HCT116 (cell line): ENCODE data around the gene FAM32A. TPM values are rescaled to one million over a fixed set of nuclear protein-coding genes. Genes with fewer than 3 reads are reported as not detected.

Source experiments
- ATAC-seq: fragments of 200-7000 bp; cut with Tn5 transposase; 2 replicates; pipeline ENCODE4 v1.9.1; 2020; ENCODE audit warnings: mild to moderate bottlenecking, moderate library complexity
- BruUV-seq: library from RNA; stranded (reverse); fragments of 400-500 nt; replicated peaks from 2 replicates; lab custom pipeline; 2021; lab: Mats Ljungman, UMichigan
- CTCF ChIA-PET: fragments of 300-600 bp; sonication (Branson Sonifier 250); formaldehyde crosslinking; loops from one replicate; lab custom pipeline; 2021; ENCODE audit warnings: antibody characterized with exemption; lab: Charles Lee
- POLR2A ChIA-PET: fragments of 300-600, 350-600 bp; sonication (Branson Sonifier 250); formaldehyde crosslinking; loops from one replicate; lab custom pipeline; 2021; ENCODE audit warnings: antibody characterized with exemption; lab: Charles Lee
- RAD21 ChIA-PET, 2 experiments: fragments of 300-600 bp; sonication (Branson Sonifier 250); formaldehyde crosslinking; loops; one replicate each; lab custom pipeline; 2023; ENCODE audit warnings: low total read pairs in 2 of 2; ENCODE audit not compliant: uncharacterized antibody in 2 of 2, unreplicated experiment in 2 of 2, low non-redundant PET in 1 of 2; lab: Charles Lee
- DNase-seq: peaks from one replicate; pipeline ENCODE4 v3.0.0-alpha.2; 2010; ENCODE audit warnings: low read depth, low spot score
- H2AFZ ChIP-seq: fragments of 200-600 bp; shearing (Covaris generic), sonication (generic); 2 replicates; pipeline ENCODE4 v1.6.1; 2017; ENCODE audit warnings: low read depth, mixed run types, mixed read lengths, antibody characterized with exemption, low read length; ENCODE audit not compliant: poor library complexity, severe bottlenecking
- H3K27ac ChIP-seq: 2 replicates; pipeline ENCODE4 v1.5.1; 2012; ENCODE audit warnings: low read depth, low read length
- H3K27me3 ChIP-seq: fragments of 200-600 bp; sonication (generic); 2 replicates; pipeline ENCODE4 v1.6.1; 2016; ENCODE audit warnings: mixed run types, low read length, mixed read lengths; ENCODE audit not compliant: insufficient read depth
- H3K36me3 ChIP-seq, 2 experiments: fragments of 200-500 bp in 1 of 2; fragments of 200-600 bp in 1 of 2; sonication (Bioruptor generic) in 1 of 2; sonication (generic) in 1 of 2; 2 replicates each; pipeline versions ENCODE4 v1.5.1 to v1.6.1; 2014 to 2016; ENCODE audit warnings: low read length in 2 of 2, inconsistent platforms in 1 of 2, mixed read lengths in 1 of 2, mixed run types in 1 of 2; ENCODE audit not compliant: insufficient read depth in 2 of 2, control insufficient read depth in 1 of 2
- H3K4me1 ChIP-seq, 2 experiments: fragments of 200-600 bp in 1 of 2; sonication (generic) in 1 of 2; 2 replicates each; pipeline versions ENCODE4 v1.5.1 to v1.6.1; 2012 to 2017; ENCODE audit warnings: low read length in 2 of 2, inconsistent platforms in 1 of 2, mild to moderate bottlenecking in 1 of 2, mixed read lengths in 1 of 2, mixed run types in 1 of 2, moderate library complexity in 1 of 2; ENCODE audit not compliant: insufficient read depth in 2 of 2, control insufficient read depth in 1 of 2
- H3K4me2 ChIP-seq: fragments of 200-600 bp; sonication (generic); 2 replicates; pipeline ENCODE4 v1.6.1; 2017; ENCODE audit warnings: mixed run types, low read length, mixed read lengths
- H3K4me3 ChIP-seq, 2 experiments: fragments of 200-600 bp in 1 of 2; sonication (generic) in 1 of 2; replicated peaks in 1 of 2; 2 replicates each; pipeline ENCODE4 v1.5.1; 2011 to 2016; ENCODE audit warnings: low read length in 2 of 2, control low read depth in 1 of 2, low read depth in 1 of 2, mild to moderate bottlenecking in 1 of 2, mixed read lengths in 1 of 2, mixed run types in 1 of 2
- H3K79me2 ChIP-seq: fragments of 200-600 bp; sonication (generic); 2 replicates; pipeline ENCODE4 v1.6.1; 2017; ENCODE audit warnings: mild to moderate bottlenecking, mixed run types, low read length, moderate library complexity, mixed read lengths; ENCODE audit not compliant: insufficient read depth
- H3K9ac ChIP-seq: fragments of 200-600 bp; sonication (generic); 2 replicates; pipeline ENCODE4 v1.6.1; 2016; ENCODE audit warnings: low read length, mixed read lengths
- H3K9me2 ChIP-seq: fragments of 200-600 bp; sonication (generic), shearing (Covaris generic); 2 replicates; pipeline ENCODE4 v1.6.1; 2017; ENCODE audit warnings: mixed run types, mild to moderate bottlenecking, moderate library complexity; ENCODE audit not compliant: insufficient read depth
- H3K9me3 ChIP-seq, 2 experiments: fragments of 200-500 bp in 1 of 2; fragments of 200-600 bp in 1 of 2; sonication (Bioruptor generic) in 1 of 2; sonication (generic) in 1 of 2; 2 replicates each; pipeline ENCODE4 v1.6.1; 2014 to 2017; ENCODE audit warnings: low read length in 2 of 2, mixed read lengths in 2 of 2, inconsistent platforms in 1 of 2, low read depth in 1 of 2, mild to moderate bottlenecking in 1 of 2, mixed run types in 1 of 2, moderate library complexity in 1 of 2; ENCODE audit not compliant: control insufficient read depth in 1 of 2, insufficient read depth in 1 of 2
- H4K20me1 ChIP-seq: fragments of 200-600 bp; sonication (generic), shearing (Covaris generic); 2 replicates; pipeline ENCODE4 v1.6.1; 2017; ENCODE audit warnings: mixed run types, mild to moderate bottlenecking, moderate library complexity; ENCODE audit not compliant: insufficient read depth
- ATF3 ChIP-seq: IDR thresholded peaks from 2 replicates; pipeline ENCODE4 v1.6.1; 2012
- CEBPB ChIP-seq: IDR thresholded peaks from 2 replicates; pipeline ENCODE4 v1.6.1; 2012; ENCODE audit warnings: low read depth
- CTCF ChIP-seq, 3 experiments: fragments of 200-600 bp in 1 of 3; sonication (generic) in 1 of 3; IDR thresholded peaks in 2 of 3; conservative IDR thresholded peaks in 1 of 3; 2 replicates each; pipeline ENCODE4 v1.5.1; 2012 to 2017; ENCODE audit warnings: low read depth in 2 of 3, low read length in 2 of 3, antibody characterized with exemption in 1 of 3, borderline replicate concordance in 1 of 3, control low read depth in 1 of 3, mild to moderate bottlenecking in 1 of 3, mixed read lengths in 1 of 3, mixed run types in 1 of 3, moderate library complexity in 1 of 3; ENCODE audit not compliant: insufficient read depth in 1 of 3
- EZH2 ChIP-seq: fragments of 200-600 bp; sonication (generic); IDR thresholded peaks from 2 replicates; pipeline ENCODE4 v1.6.1; 2017; ENCODE audit warnings: antibody characterized with exemption, mixed run types
- EZH2phosphoT487 ChIP-seq: fragments of 200-600 bp; IDR thresholded peaks from 2 replicates; pipeline ENCODE4 v1.6.1; 2018; ENCODE audit warnings: antibody characterized with exemption, borderline replicate concordance
- FOSL1 ChIP-seq: IDR thresholded peaks from 2 replicates; pipeline ENCODE4 v1.6.1; 2012; ENCODE audit warnings: low read depth
- MAX ChIP-seq: IDR thresholded peaks from 2 replicates; pipeline ENCODE4 v1.6.1; 2012
- POLR2AphosphoS5 ChIP-seq: IDR thresholded peaks from 2 replicates; pipeline ENCODE4 v1.6.1; 2011; ENCODE audit warnings: mild to moderate bottlenecking, low read depth, low read length, moderate library complexity
- RAD21 ChIP-seq: IDR thresholded peaks from 2 replicates; pipeline ENCODE4 v1.6.1; 2012; ENCODE audit warnings: low read depth, mild to moderate bottlenecking
- SIN3A ChIP-seq: IDR thresholded peaks from 2 replicates; pipeline ENCODE4 v1.6.1; 2012; ENCODE audit warnings: low read depth
- SP1 ChIP-seq: IDR thresholded peaks from 2 replicates; pipeline ENCODE4 v1.6.1; 2012; ENCODE audit warnings: low read depth
- YY1 ChIP-seq: IDR thresholded peaks from 2 replicates; pipeline ENCODE4 v1.6.1; 2011; ENCODE audit warnings: low read length, low read depth, moderate library complexity, mild to moderate bottlenecking; ENCODE audit not compliant: insufficient replicate concordance; ENCODE audit errors: extremely low read depth
- ZBTB33 ChIP-seq: IDR thresholded peaks from 2 replicates; pipeline ENCODE4 v1.6.1; 2011; ENCODE audit warnings: mild to moderate bottlenecking, low read length, moderate library complexity; ENCODE audit not compliant: insufficient replicate concordance; ENCODE audit errors: extremely low read depth
- ZFX ChIP-seq: fragments of 450-650 bp; IDR thresholded peaks from 2 replicates; pipeline ENCODE4 v1.6.1; 2017
- intact Hi-C: fragments of 100-400 bp; cut with micrococcal nuclease; formaldehyde crosslinking; loops from 2 replicates; pipeline ENCODE4 v1.10.0; 2022
- total RNA-seq: library from RNA; stranded (reverse); gene quantifications from one replicate; pipeline ENCODE4 v1.2.1, GENCODE V29; 2021; ENCODE audit not compliant: unreplicated experiment

FAM32A gene
- total RNA-seq, 1 experiment from 2014 or later, result 61.3 TPM

DNA sequence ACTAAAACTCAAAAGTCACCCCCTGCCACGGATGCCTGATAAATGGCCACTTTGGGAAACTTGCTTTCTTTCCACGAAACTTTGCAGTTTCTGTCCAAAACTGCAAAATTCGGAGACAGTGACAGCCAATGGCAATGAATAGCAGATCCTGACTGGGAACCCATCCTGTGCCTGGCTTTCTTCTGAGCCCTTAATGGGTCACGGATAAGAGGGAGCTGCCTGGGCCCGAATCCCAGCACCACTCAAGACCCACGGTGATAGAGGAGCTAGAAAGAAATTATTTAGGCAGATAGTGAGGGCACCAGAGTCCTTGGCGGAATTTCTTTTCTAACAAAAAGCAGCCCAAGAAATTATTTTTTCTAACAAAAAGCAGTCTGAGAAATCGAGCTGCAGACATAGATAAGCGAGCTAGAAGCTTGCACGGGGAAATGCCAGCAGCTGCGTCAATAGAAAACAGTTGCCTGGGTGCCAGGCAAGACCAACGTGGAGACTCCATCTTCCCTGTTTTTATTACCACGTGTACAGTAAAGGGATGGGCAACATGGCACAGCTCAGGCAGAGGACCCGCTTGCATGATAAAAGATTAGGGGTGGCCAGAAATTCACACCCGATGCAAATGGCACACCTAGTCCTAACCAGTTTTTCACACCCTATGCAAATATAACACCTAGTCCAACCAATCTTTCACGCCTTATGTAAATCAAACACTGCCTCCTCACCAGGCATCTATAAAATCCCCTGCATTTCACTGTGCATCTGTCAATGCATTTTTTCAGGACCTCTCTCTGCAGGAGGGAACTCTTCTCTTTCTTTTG is 48.8 kb upstream of the FAM32A start:
- DNase-seq, result no peak
- Histone ChIP-seq H3K9me3 (no peaks in the 10 kb centered on the region), H3K9ac (no peak overlapping the region), H2AFZ (no peak overlapping the region), H3K79me2 (no peaks in the 10 kb centered on the region), H3K27ac (no peak overlapping the region)
- ChIA-PET POLR2A (no interaction called here), CTCF (no interaction called here)
- intact Hi-C loops, result no loop called here
- TSS peak; percentile 16 for BruUV-seq
- TF ChIP-seq SIN3A, result no peak
- TF ChIP-seq FOSL1, result no peak
- no peak for TF ChIP-seq YY1
- no peak for TF ChIP-seq ZBTB33
- no peak for TF ChIP-seq POLR2AphosphoS5
- no peak for TF ChIP-seq CEBPB
- TF ChIP-seq EZH2, result no peak
- TF ChIP-seq ATF3, result no peak
- no peak for TF ChIP-seq CTCF (IDR thresholded peaks at IDR 0.05 in 2 of 3, conservative IDR thresholded peaks at IDR 0.05 in 1 of 3; ENCODE audit: borderline replicate concordance in 1 of 3, insufficient read depth in 1 of 3, low read depth in 2 of 3, low read length in 2 of 3)
- no peak for TF ChIP-seq ZFX
- TF ChIP-seq MAX, result no peak
- TF ChIP-seq EZH2phosphoT487, result no peak
- no peak for TF ChIP-seq RAD21
- no peak for TF ChIP-seq SP1
- TF ChIP-seq, all 23 proteins: peak for 0
- RAD21 ChIA-PET, result interaction anchor here in 1 of 2 experiments (0.6 kb wide), 1 partner anchor 8 kb away, joined by 4 read pairs; no protein-coding TSS in a partner anchor
- Histone ChIP-seq H3K4me2 (no peak overlapping the region), H4K20me1 (no peaks in the 10 kb centered on the region), H3K4me1 (peaks cover 0 to 4% of the 10 kb centered on the region in 2 experiments; a peak in 1 of 4 replicates), H3K27me3 (no peaks in the 10 kb centered on the region), H3K4me3 (no peak overlapping the region), H3K9me2 (no peaks in the 10 kb centered on the region), H3K36me3 (peaks cover 10 to 22% of the 10 kb centered on the region in 2 experiments; a peak in 2 of 4 replicates)
- ATAC-seq, result no peak
